GM12801 (cell line): ENCODE results near the gene PDE6A.

ENCODE experiments used
- CTCF ChIP-seq: IDR thresholded peaks from one replicate; pipeline ENCODE4 v1.5.1; 2011; ENCODE audit warnings: control low read depth; ENCODE audit not compliant: insufficient read length; ENCODE audit errors: extremely low read depth

Gene PDE6A

GRCh38 chr5:149917073-149917676 lies 27.4 kb downstream of the PDE6A start:
- no peak for TF ChIP-seq CTCF

GRCh38 chr5:149916334-149917072 lies 28.1 kb downstream of the PDE6A start:
- no peak for TF ChIP-seq CTCF

GRCh38 chr5:149915392-149916260 lies 29.0 kb downstream of the PDE6A start:
- no peak for TF ChIP-seq CTCF

- no peak for TF ChIP-seq CTCF
These were observed 30.9 kb downstream of the PDE6A start for GRCh38 chr5:149913436-149914419.

GRCh38 chr5:149912226-149912871 lies 32.2 kb downstream of the PDE6A start:
- no peak for TF ChIP-seq CTCF

- no peak for TF ChIP-seq CTCF
These were observed 33.6 kb downstream of the PDE6A start for GRCh38 chr5:149911031-149911430.
